Measurements from ENCODE around the gene BEND5.
A peak's percentile ranks its signal among the peaks of the same experiment; 100 is the strongest.

BEND5 gene

DNA sequence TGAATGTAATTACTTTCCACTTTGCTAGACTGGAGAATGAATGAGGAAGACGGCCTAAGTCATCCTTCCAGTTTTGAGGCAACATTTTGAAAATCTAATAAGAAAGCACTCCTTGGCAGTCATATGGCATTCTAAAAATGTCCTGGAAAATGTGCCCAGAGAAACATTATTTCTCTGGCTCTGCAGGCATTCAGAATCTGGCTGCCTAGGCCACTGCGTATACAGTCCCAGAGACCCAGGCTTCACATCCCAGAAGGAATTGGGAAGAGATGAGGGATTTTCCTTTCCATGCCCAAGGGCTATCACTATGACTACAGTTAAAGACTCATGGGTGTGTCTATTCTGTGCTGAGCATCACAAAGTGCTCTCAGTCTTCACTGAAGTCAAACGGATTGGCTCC lies 92.9 kb downstream of the BEND5 start:
- FAIRE-seq, result no peak

DNA sequence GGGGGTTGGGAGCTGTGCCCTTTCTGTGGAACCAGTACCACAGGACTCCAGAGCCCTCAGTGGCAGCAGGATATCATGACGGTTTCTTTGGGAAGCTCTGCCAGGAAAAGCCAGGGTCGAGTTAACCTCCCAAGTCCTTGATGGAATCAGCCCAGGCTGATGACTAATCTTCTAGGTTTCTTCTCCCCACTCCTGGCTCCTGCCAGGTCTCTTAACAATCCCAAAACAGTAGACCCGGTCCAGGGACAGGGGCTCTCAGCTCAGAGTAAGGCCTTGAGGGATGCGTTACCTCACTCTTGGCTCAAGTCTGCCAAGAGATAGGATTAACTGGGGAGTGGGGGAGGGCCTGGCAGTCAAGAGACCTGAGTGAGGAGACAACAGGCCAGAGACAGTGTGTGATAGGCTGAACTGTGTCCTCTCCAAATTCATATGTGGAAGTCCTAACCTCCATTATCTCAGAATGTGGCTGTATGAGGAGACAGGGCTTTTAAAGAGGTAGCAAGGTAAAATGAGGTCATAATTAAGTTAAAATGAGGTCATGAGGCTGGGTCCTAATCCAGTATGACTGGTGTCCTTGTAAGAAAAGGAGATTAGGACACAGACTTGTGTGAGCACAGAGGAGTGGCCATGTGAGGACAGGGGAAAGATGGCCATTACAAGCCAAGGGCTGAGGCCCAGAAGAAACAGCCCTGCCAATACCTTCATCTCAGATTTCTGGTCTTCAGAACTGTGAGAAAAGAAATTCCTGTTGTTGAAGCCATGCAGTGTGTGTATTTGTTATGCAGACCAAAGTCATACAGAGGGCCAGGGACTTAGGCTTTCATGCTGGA lies 95.0 kb downstream of the BEND5 start:
- DNase-seq (ENCODE audit: insufficient read length, low spot score), result no peak
- no peak for FAIRE-seq

More for the DNA sequence above, 92.9 kb downstream of the BEND5 start:
- no peak for DNase-seq (ENCODE audit: insufficient read length, low spot score)

DNA sequence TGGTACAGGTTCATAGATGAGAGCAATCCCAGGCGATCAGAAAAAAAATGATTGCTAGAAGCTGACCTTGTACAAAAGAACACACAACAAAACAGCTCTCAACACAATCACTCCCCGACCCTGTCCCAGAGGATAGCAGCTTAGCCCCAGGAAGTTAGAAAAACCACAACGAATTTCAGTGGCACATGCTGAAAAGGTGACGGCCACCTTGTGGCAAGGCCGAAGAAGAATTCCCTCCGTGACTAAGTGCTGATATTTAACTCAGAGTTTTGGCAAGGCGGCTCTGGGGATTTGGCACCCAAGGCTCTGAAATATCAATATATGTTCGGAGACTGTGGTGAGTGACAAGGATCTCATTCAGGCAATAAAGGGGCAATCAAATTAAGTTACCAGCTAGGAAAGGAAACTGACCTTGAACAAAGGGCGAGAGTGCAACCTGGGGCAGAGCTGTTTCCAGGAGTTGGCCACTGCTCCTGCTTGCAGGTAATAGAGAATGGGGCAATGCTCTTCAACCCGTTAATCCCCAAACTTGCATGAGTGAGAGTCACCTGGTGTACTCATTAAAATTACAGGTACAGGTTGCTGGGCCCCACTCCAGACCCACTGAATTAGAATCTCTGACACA lies 96.2 kb downstream of the BEND5 start:
- DNase-seq (ENCODE audit: insufficient read length, low spot score), result no peak
- FAIRE-seq, result peak; percentile 62

DNA sequence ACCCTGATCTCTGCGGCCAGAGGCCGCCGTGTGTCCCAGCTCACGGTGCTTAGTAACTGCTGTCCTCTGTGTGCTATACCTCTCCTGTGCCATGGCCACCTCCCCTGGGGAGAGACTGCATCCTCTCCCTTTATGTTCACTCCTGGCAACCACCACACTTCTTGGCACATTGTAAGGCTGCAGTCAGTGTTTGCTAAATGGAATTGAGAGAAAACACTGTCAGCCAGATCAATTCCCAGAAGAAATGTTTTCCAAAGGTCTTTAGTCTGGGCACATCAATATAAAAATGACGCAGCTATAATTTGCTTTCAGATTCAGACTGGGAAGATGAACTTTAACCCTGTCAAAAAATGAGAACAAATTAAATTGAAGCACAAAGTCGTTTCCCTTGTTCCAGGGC lies 96.8 kb downstream of the BEND5 start:
- FAIRE-seq (no peak), DNase-seq (ENCODE audit: insufficient read length, low spot score) (no peak)

DNA sequence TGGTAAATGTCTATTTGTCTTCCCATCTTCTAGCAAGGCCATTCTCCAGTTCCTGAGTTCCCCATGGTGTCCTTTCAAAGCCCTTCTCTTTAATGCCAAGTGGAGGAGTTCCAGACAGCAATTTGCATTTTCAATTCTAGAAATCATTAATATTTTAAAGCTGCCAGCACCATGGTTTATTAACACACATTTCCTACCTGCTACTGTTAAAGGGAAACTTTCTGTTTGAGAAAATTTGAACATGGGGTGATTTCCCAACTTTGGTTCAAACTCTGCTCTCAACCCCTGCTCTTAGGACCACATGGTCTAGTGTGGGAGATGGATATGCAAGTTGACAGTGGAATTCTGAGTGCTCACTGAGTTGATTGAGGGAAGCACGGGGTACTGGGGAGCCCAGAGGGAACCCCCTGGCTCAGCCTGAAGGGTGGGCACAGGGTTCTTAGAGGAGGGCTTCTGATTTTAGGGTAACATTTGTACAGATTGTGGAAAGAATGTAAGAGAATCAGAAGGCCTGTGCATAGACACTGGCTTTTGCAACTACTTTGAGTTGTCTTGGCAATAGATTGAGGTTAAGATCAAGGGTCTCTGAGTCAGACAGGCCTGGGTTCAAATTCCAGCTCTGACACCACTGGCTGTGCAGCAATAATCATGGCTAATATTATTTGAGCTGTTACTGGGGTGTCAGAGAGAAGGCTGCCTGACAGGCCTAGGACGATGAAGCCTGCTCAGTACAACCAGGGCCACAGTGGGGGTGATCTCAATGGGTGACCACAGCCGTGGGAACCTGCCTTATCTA lies 97.8 kb downstream of the BEND5 start:
- FAIRE-seq, result peak; percentile 37
- no peak for DNase-seq (ENCODE audit: insufficient read length, low spot score)

Data from GM19239 (cell line).